8988T (cell line): Measurements from ENCODE around the gene ARMC9.
A peak's percentile ranks its signal among the peaks of the same experiment; 100 is the strongest.
"Not testable (repeated sequence)": the region's sequence is repeated elsewhere in the genome, so short reads cannot be mapped to it uniquely, and the experiment has no call there.

Source experiments
- DNase-seq: peaks from one replicate; pipeline ENCODE4 v3.0.0; 2011

ARMC9 gene

DNA sequence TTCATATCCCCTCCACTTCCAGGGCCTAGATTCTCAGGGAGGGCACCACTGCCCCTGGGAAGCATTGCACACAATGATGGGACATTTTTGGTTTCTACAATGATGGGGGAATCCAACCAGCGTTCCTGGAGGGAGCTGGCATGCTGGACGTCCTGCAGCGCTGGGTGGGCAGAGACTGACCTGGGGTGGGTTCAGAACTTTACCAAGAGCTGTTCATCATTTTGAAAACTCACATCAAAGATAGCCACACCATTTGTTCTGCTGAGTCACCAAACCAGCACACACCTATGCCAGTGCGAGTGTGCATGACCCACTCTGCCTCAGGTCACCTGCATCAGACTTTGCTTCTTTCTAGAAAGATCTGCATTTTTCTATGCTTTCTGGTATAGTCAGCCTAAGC, 14.1 kb upstream of the ARMC9 start:
- no peak for DNase-seq

DNA sequence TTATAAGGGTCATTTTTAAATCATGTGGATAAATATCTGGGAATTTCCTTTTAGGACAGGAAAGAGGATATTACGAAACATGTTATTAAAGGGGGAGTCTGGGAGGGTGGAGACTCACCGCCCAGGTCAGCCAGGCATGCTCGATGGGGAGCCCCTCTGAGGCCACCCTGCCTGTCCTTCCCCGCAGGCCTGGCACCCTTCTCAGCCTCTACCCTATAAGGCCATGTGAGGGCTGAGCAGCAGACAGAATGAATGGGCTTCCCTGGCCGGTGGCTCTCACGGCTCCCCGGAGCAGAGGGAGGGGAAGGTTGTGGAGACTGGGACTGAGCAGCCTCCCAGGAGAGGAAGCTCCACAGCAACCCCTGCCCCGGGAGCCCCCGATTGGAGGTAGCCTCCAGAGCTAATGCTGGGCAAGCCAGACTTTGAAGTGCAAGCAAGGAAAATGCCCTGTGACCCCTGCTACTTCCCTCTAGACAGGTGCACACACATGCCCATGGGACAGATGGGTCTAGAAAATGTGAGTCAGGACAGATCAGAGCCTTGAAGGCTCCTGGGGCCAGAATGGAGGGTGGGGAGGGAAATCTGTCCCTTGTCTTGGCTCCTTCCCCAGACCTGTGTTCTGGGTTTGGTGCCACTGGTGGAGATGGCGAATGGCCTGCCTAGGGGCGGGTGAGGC, 13.2 kb upstream of the ARMC9 start:
- no peak for DNase-seq

DNA sequence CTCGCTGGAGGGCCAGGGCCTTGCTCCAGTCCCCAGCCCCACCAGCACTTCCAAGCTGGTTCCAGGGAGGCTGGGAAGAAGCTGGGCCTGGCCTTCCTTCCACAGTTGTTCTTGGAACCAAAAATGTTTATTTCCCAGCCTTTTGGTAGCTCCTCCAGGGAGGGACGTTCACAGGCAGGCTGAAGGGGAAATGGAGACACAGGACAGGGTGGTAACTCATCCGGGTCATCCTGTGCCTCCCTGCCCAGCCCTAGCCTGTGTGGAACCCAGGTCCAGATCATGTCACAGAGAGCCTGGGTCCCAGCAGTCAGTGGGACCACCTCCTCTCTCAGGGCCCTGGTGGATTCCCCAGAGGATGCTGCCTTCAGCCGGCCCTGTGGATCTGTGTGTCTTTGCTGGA, 12.5 kb upstream of the ARMC9 start:
- no peak for DNase-seq

DNA sequence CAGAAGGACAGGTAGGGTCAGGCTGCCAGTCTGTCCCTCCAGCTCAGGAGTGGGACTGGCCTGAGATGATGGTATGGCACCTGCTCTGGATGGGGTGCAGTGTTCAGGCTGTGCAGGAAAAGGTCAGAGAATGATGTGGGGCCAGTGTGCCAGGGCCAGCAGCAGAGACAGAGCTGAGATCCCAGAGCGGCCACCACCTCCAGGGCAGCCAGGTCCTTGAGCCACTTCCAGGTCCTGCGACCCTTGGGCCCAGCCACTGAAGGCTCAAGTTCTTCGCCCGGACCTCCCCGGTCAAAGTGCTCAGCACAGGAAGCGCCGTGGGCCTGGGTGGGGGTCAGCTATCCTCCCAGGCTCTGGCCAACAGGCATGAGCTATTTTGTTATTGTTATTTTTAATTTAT, 12.1 kb upstream of the ARMC9 start:
- no peak for DNase-seq

DNA sequence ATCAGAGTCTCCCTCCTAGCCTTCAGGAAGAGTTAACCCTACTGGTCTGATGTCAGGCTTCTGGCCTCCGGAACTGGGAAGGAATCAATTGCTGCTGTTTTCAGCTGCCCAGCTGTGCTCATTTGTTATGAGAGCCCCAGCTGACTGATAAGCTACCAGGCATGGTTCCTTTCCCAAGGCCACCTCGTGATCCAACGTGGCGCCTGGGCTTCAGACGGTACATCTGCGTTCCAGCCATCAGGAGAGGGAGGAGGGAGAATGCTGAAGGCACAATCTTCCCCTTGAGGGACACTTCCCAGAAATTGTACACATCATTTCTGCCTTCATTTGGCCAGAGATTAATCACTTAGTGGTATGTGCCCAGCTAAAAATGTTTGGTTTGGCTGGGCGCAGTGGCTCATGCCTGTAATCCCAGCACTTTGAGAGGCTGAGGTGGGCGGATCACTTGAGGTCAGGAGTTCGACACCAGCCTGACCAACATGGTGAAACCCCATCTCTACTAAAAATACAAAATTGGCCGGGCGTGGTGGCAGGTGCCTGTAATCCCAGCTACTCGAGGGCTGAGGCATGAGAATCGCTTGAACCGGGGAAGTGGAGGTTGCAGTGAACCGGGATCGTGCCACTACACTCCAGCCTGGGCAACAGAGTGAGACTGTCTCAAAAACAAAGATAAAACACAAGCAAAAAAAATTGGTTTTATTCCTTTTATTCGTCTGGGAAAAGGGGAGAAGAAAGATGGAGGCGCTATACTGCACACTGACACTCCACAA, 10.5 kb upstream of the ARMC9 start:
- DNase-seq = no peak

DNA sequence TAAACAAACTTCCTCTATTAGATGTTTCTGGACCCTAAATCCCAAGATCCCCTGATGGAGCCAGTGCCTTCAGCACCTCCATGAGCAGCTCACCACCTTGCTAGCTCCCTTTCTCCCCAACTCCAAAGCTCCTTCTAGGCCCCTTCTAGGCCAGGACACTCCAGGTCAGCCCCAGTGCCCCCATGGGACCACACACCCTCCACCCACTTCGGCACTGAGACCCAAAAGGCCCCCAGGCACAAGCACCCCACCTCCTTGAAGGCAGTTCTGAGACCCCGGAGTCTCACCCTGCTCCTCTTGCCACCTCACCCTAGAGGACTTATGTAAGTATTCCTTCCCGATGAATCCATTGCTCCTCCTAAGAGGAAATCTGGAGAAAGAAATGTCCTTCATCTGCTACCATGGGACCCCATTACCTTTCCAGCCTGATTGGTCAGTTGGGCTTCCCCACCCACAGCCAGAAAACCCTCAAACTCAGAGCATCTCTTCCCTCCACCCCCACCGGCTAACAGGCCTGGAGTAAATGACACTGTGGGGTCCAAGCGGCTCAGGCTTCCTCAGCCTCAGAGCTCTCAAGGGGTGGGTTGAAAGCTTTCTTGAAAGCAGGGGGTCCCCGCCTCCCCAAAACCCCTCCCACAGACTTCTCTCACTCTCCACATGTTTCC, 9.8 kb upstream of the ARMC9 start:
- DNase-seq = no peak

DNA sequence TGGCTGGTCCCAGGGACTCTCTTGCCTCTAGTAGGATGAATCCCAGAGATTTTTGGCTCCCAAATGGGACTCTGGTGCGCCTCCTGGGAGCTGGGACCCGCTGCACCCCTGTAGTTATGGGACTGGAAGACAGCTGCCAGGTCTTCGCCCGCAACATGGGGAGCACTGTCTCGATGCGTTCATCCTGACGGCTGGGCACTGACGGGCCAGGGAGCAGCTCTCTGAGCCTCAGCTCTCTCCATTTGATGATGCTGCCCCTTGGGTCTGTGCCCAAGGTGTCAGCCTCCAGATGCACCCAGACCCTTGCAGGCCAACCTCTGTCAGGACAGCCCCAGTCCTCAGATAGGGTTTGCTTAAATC, 9.3 kb upstream of the ARMC9 start:
- DNase-seq = no peak

DNA sequence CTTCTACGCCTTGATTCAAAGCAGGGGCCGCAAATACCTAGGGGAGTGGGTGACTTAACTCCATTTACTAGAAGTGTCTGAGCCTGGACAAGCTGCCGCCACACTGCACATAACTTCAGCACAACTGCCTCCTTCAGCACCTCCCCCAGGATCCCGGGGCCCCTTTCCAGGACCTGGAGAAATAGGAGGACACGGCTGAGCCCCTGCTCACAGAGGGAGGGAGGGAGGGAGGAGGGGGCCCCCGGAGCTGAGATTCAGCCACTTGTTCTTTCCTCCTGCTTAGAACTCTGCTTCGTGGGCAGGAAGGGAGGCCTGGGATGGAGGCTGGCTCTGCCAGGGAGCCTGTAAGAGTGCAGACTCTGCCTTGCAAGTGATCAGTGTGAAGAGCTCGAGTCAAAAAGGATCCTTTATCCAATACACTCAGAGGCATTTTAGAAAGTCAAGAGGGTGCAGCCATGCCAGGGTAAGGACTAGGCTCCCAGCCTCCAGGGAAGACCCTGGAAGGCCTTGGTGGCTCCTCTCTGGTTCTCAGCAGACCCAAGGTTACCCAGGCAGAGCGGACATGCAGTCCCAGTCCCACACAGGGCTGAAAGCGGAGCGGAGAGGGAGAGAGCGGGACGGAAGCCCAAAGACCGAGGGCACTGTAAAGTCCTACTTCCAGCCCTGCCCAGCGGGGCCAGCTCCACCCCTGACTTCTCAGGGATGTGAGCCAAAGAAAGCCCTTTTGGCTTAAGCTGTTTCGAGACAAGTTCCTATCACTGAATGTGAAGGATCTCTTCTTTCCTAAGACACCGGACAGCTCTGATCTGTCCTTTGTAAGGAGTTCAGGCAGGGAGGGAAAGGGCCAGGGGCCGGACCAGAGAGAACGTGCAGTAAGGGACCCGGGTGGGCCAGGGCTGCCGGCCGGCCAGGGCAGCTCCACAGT, 8.6 kb upstream of the ARMC9 start:
- DNase-seq = no peak

DNA sequence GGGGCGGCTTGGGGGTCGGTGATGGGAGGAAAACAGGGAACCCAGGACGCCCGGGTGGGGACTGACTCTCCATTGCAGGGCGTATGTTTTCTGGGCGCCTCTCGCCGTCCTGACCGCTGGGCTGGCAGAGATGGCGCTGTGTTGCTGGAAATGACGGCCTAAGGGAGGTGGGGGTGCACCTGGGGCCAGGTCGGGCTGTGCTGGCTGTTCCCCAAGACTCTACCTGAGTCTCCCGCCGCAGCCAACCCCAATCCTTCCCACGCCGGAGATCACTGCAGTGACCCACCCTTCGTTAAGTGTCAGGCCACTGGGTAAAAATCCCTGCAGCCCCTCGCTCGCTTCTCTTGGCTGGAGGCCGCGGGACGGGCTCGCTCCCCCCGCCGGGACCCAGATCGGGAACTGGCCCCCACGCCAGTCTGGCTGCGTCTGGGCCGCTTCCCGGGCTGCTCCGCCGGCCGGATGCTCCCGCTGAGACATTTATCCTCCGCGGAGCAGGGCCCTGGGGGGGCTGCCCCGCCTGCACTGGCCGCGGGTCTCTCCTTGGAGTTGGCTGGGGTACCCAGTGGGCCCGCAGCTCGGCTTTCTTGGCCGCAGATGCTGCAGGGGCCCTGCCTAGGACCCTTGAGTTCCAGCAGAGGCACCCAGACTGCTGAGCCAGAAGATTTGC, 7.8 kb upstream of the ARMC9 start:
- no peak for DNase-seq

DNA sequence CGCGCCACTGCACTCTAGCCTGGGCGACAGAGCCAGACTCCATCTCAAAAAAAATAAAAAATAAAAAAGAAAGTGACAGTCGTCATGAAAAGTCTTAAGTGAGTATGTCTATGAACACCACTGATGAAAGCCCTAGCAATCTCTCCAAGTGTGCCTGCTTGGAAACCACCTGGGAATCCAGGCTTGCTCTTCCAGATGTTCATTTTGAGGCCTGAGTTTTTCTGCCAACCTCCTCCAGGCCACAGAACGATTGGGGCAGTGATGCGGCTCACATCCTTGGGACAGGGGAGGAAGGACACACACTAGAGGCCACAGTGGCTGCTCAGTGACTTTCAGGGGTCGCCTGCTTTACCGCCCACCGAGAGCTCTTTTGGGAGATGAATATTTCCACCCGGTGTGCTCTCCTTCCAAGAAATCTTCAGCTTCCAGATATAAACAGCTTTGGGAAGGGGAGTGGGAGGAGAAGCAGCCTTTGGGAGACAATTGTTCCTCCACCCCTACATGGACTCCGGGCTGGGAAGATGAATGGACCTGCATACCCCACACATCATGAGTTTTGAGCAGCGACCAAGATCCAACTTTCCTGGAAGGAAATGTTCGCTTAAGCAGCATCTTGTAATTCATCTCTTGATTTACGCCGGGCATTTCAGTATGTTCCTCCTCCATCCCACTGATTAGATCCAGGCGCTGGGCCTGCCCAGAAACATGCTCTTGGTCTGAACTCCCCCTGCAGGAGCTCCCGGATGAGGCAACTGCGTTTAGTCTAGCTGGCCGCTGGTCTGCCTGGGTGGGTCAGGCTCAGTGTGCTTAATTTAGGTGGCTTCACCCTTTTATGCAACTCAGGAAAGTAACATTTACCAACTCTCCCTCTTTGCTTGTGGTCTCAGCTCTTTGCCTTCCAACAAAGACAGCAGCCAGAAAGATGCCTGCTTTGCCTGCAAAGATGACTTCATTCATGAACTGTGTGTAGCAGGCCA, 6.2 kb upstream of the ARMC9 start:
- DNase-seq = peak; percentile 64

DNA sequence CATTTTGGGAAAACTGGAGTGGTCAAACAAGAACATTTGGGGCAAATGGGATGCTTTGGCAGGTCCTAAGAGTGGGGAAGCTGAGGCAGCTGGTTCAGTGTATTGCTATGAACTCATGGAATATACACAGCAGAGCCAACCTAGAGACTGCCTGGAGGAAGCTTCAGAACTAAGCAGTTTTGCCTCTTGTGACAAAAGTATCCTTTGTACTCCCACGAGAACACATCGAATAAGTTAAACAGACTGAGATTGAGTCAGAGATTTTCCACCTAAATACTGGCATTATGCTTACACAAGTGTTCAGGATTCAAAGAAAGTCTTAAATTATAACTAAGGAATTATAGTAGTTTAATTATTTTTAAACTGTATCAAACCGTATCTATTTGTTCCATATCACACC, 5.2 kb upstream of the ARMC9 start:
- DNase-seq = no peak

DNA sequence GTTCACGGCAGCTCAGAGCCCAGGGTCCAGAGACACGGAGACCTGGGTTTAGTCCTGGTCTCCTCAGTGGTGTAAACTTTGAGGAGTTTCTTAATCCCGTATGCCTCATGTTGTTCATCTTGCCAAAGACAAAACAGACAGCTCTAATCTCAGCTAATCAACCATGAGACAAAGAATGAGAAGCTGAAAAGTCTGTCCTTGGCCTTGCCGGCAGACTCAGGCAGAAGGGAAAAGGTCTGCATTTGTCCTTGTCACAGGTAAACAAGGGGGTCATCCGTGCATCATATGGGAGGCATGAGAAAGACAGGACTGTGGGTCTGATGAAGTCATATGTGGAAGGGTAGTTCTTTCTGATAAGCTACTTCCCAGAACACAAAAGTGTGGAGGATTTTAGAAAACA, 1.8 kb upstream of the ARMC9 start:
- DNase-seq = no peak

DNA sequence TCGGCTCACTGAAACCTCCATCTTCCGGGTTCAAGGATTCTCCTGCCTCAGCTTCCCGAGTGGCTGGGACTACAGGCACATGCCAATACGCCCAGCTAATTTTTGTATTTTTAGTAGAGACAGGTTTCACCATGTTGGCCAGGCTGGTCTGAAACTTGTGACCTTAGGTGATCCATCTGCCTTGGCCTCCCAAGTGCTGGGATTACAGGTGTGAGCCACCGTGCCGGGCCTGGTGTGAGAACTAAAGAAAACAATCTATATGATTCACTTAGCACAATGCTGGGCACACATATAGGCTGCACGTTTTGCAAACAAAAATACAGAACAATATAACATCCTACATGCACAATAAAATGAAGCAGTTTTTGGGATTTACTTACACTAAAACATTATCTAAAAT, 1.2 kb upstream of the ARMC9 start:
- not testable (repeated sequence) for DNase-seq

DNA sequence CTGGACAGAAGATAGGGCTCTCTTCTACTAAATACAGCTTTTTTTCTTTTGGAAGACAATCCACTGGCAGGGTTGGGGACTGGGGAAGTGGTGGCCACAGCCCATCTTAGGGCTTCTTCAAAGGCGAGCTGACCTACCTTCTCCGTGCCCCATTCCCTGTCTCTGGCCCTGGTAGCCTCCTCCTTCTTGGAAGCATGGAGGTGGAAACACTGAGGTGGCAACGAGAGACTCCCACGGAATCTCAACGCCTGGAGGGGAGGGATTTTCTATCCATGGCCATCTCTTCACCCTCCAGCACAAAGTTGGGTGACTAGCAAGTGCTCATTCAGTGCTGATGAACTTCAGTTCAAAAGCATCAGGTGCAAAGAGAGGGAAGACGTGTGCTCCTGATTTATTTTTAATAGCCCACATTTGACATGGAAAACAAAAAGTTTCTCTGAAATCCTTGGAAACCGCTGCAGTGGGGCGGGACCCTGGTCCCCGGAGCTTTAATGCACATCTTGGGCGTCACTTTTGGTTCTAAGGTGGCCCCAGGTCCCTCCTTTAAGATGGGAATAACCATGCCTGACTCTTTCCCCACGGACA, 633 bp upstream of the ARMC9 start:
- no peak for DNase-seq

DNA sequence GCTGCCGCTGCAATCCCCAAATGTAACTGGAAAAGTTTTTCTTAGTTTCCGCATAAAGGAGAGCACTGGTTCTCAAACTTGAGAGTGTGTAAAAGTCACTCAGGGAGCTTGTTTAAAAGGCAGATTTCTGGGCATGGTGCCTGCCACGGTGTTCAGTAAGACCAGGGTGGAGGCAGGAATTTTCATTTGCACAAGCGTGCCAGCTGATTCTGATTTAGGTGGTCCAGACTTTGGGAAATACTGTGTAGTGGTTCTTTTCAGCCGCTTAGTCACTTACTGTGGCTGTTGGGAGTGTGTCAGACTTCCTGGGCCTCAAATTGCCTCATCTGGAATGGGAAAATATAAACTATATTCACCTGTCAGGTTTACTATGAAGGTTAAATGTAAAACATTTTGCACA, 788 bp downstream of the ARMC9 start:
- no peak for DNase-seq

DNA sequence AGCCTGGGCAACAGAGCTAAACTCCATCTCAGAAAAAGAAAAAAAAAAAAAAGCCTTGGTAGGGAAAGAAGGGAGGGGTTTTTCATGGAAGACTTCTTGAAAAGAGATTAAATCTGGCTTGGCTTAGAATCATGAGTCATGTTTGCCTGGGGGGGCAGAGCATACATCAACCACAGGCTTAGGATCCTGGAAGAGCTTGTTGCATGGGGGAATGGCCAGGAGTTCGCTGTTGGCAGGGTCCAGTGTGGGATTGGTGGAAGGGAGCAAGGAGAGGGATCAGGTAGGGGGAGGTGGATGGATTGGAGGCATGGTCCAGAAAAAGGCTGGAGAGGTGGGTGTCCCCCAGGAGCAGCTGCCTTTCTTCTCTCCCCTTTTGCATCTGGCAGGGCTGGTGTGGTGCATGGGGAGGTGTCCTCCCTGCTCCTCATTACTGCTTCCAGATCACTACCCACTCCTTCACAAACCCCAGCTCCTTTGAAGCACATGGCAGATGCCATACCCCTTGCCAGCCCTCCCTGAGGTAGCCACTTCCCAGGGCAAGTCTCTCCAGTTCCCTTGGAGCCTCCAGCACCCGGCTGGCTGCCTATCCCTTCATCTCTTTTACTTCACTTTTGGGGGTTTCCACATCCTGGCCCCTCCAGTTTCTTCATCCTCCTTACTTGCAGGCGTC, 2.5 kb downstream of the ARMC9 start:
- DNase-seq = no peak

DNA sequence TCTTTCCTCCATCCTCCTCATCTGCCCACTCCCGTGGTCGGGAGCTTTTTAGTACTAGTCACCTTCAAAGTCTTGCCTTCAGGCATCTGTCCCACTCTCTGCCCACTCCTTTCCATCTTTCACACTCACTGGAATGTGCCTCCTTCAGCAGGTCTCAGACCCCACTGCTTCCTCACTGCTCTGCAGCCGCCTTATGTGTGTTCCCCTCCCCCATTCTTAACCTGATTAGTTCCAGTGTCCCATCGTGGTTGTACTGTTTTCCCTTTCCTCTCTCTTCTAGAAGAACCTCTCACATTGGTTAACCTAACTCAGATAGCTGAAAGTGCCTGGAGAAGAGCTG, 3.0 kb downstream of the ARMC9 start:
- DNase-seq = no peak

DNA sequence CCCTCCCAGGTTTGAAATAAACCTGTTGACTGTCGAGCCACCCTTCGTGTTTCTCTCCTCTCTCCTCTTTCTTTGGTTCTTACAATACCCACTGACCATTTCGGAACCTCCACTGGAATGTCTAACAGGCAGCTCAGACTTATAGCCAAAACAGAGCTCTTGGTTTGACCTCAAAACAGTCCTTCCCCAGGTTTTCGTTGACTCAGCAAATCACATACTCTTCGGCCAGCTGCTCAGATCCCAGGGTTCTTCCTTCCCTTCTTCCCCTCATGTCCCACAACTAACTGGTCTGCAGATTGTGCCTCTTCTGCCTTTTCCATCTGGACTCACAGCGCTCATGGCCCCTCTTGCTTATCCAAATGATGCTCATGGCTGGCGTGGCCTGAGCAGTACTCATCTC, 4.7 kb downstream of the ARMC9 start:
- DNase-seq = no peak

DNA sequence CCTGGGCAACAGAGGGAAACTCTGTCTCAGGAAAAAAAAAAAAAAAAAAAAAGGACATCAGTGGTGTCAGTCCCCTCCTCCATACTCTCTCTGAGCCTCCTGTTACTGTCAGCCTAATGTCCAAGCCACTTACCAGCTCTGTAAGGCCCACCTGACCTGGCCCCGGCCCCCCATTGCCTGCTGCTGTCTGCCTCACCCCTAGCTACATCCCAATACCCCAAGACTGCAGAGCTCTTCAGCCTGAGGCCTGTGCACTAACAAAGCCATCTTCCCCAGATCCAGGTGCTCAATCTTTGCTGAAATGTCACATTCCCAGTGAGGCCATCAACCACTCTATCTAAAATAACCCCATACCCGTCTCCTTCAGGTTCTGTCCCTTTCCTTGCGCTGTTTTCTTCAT, 5.7 kb downstream of the ARMC9 start:
- DNase-seq = no peak

DNA sequence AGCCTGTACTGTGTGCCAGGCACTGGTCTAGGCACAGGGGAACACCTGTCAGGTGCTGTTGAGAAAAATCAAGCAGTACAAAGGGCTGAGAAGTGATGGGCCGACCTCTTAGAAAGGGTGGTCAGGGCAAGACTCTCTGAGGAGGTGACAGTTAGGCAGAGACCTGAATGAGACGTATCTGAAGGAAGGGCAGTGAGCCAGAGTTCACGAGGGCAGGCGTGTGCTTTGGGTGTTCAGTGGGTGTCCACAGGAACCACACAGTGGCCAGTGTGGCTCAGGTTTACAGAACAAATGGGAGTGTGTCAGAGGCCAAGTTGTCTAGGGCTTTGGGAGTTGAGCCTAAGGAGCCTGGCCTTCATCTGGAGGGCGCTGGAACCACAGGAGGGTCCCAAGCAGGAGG, 6.2 kb downstream of the ARMC9 start:
- no peak for DNase-seq

DNA sequence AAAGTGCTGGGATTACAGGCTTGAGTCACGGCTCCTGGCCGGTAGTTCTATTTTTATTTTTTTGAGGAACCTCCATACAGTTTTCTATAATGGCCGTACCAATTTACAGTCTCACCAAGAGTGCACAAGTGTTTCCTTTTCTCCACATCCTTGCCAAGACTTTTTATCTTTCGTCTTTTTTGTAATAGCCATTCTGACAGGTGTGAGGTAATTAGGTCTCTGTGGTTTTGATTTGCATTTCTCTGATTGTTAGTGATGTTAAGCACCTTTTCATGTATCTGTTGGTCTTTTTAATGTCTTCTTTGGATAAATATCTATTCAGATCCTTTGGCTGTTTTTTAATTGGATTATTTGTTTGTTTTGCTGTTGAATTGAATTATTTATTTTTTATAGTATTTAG, 9.3 kb downstream of the ARMC9 start:
- DNase-seq = no peak
